GM19193 (cell line): ENCODE measurements around the gene GPR65.

Experiments used
- POLR2A ChIP-seq: IDR thresholded peaks from 4 replicates; pipeline ENCODE4 v1.6.1; 2011; ENCODE audit not compliant: insufficient read depth, insufficient read length; ENCODE audit errors: extremely low read depth

Gene GPR65

GRCh38 chr14:88044776-88045446 is 40.0 kb downstream of the GPR65 start:
- no peak for TF ChIP-seq POLR2A

GRCh38 chr14:88045705-88046104 is 40.8 kb downstream of the GPR65 start:
- no peak for TF ChIP-seq POLR2A

GRCh38 chr14:88048351-88048750 is 43.4 kb downstream of the GPR65 start:
- TF ChIP-seq POLR2A = no peak

GRCh38 chr14:88049266-88049665 is 44.3 kb downstream of the GPR65 start:
- no peak for TF ChIP-seq POLR2A

GRCh38 chr14:88049936-88050335 is 45.0 kb downstream of the GPR65 start:
- TF ChIP-seq POLR2A = no peak

- no peak for TF ChIP-seq POLR2A
Measured at GRCh38 chr14:88060576-88060975, 55.6 kb downstream of the GPR65 start.

- TF ChIP-seq POLR2A = no peak
Measured at GRCh38 chr14:88063811-88064210, 58.9 kb downstream of the GPR65 start.
